Calu3 (cell line): ENCODE results near the gene P2RX4. TPM values are rescaled to one million over a fixed set of nuclear protein-coding genes. Genes with fewer than 3 reads are reported as not detected.

ENCODE experiments used
- total RNA-seq: library from RNA; stranded (reverse); gene quantifications from 2 replicates; pipeline ENCODE4 v1.2.3, GENCODE V29; 2022

The P2RX4 gene
- total RNA-seq, 1 experiment from 2014 or later: 38.7 TPM

Other genes with a start within 250 kb of the P2RX4 start
- 8.4 and 10.0 TPM in 2 replicates for gene HNF1A, start 231.6 kb upstream of the P2RX4 start, total RNA-seq
- 26.2 and 28.7 TPM in 2 replicates for gene C12orf43, start 193.6 kb upstream of the P2RX4 start, total RNA-seq
- gene OASL, start 170.9 kb upstream of the P2RX4 start, total RNA-seq: 73.7 and 231 TPM in 2 replicates
- gene P2RX7, start 77.3 kb upstream of the P2RX4 start, total RNA-seq: not detected in 2 replicates
- 34.0 and 35.7 TPM in 2 replicates for gene CAMKK2, start 86.6 kb downstream of the P2RX4 start, total RNA-seq
- gene ANAPC5, start 142.3 kb downstream of the P2RX4 start, total RNA-seq: 150 and 153 TPM in 2 replicates
- gene RNF34, start 190.0 kb downstream of the P2RX4 start, total RNA-seq: 79.5 and 82.0 TPM in 2 replicates